Kidney (tissue), 14 donors: ENCODE data around the gene PICALM. TPM values are rescaled to one million over a fixed set of nuclear protein-coding genes. Genes with fewer than 3 reads are reported as not detected.

Experiments
- DNase-seq, 5 donors: peaks; one replicate each; pipeline ENCODE4 v3.0.0-alpha.2; 2013 to 2020
- FAIRE-seq: peaks from 2 replicates; lab custom pipeline; 2012; peaks lifted over from hg19 to GRCh38; lab: Jason Lieb, UNC
- H3K27ac ChIP-seq, 2 donors: one replicate each; pipeline ENCODE4 v1.7.0; 2013; ENCODE audit warnings: low read depth in 2 of 2, low read length in 2 of 2, inconsistent platforms in 1 of 2
- H3K27me3 ChIP-seq: one replicate; pipeline ENCODE4 v1.7.1; 2013; ENCODE audit warnings: low read length, inconsistent platforms; ENCODE audit not compliant: control insufficient read depth, insufficient read depth
- H3K36me3 ChIP-seq, 3 donors: one replicate each; pipeline versions ENCODE4 v1.7.0 to v1.7.1; 2013; ENCODE audit warnings: low read length in 3 of 3, control low read depth in 1 of 3, inconsistent platforms in 1 of 3; ENCODE audit not compliant: insufficient read depth in 3 of 3, control insufficient read depth in 2 of 3
- H3K4me1 ChIP-seq, 3 donors: one replicate each; pipeline versions ENCODE4 v1.7.0 to v1.7.1; 2013; ENCODE audit warnings: low read length in 3 of 3, inconsistent platforms in 1 of 3, low read depth in 1 of 3; ENCODE audit not compliant: control insufficient read depth in 2 of 3, insufficient read depth in 2 of 3
- H3K4me3 ChIP-seq, 3 donors: one replicate each; pipeline versions ENCODE4 v1.7.0 to v1.8.1; 2013; ENCODE audit warnings: low read length in 3 of 3, control low read depth in 1 of 3, inconsistent platforms in 1 of 3
- H3K9ac ChIP-seq, 3 donors: one replicate each; pipeline versions ENCODE4 v1.7.0 to v1.7.1; 2013; ENCODE audit warnings: low read length in 3 of 3, control low read depth in 1 of 3, inconsistent platforms in 1 of 3
- H3K9me3 ChIP-seq, 3 donors: one replicate each; pipeline versions ENCODE4 v1.7.0 to v1.7.1; 2013; ENCODE audit warnings: low read length in 3 of 3, control low read depth in 1 of 3, inconsistent platforms in 1 of 3; ENCODE audit not compliant: control insufficient read depth in 2 of 3, insufficient read depth in 1 of 3
- intact Hi-C: fragments of 100-400 bp; cut with DNase I; formaldehyde crosslinking; loops from one replicate; pipeline ENCODE4 v1.11.1; 2022
- polyA plus RNA-seq: library from polyadenylated mRNA; stranded (reverse); fragments of 350-450 nt; fragmentation: Illumina TruSeq; extraction: RNeasy Lipid Tissue Mini Kit (QIAGEN cat#74804); gene quantifications from one replicate; pipeline ENCODE4 v1.2.3, GENCODE V29; 2014; ENCODE audit warnings: low read depth, low replicate concordance; ENCODE audit not compliant: insufficient read depth
- total RNA-seq: library from RNA; stranded (reverse); fragmentation: NEBNext Ultra II Directional; extraction: Animal tissue kit (Norgen Biotek cat#: 25700); gene quantifications from one replicate; pipeline ENCODE4 v1.2.1, GENCODE V29; 2021
- TF ChIP-seq, protein P1 (sequence below): IDR thresholded peaks from 3 replicates; pipeline ENCODE4 v1.5.1; 2012; ENCODE audit warnings: mild to moderate bottlenecking, moderate library complexity, borderline replicate concordance; ENCODE audit not compliant: insufficient read depth; ENCODE audit errors: extremely low read depth
- donor health status: control.
- donor health status: control.
- donor health status: control.
- donor health status: control.
- donor health status: control.
- donor health status: DM: yes; HTN: yes; CAD: no.
- donor health status: Normal renal cell carcinoma (clear cell type).

Gene PICALM
- total and polyA plus RNA-seq, 2 donors from 2014 or later: 118 to 244 TPM

- Histone ChIP-seq H3K36me3 (no peaks in the 10 kb centered on the region), H3K4me3 (no peak overlapping the region), H3K9ac (no peak overlapping the region), H3K27me3 (no peaks in the 10 kb centered on the region), H3K4me1 (no peaks in the 10 kb centered on the region), H3K9me3 (no peaks in the 10 kb centered on the region), H3K27ac (no peak overlapping the region)
- FAIRE-seq (no peak), DNase-seq (no peak)
- intact Hi-C loops: no loop called here
- TF ChIP-seq, protein P1, sequence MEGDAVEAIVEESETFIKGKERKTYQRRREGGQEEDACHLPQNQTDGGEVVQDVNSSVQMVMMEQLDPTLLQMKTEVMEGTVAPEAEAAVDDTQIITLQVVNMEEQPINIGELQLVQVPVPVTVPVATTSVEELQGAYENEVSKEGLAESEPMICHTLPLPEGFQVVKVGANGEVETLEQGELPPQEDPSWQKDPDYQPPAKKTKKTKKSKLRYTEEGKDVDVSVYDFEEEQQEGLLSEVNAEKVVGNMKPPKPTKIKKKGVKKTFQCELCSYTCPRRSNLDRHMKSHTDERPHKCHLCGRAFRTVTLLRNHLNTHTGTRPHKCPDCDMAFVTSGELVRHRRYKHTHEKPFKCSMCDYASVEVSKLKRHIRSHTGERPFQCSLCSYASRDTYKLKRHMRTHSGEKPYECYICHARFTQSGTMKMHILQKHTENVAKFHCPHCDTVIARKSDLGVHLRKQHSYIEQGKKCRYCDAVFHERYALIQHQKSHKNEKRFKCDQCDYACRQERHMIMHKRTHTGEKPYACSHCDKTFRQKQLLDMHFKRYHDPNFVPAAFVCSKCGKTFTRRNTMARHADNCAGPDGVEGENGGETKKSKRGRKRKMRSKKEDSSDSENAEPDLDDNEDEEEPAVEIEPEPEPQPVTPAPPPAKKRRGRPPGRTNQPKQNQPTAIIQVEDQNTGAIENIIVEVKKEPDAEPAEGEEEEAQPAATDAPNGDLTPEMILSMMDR: no peak
Measured at GRCh38 chr11:86103808-86104207, 34.9 kb upstream of the PICALM start.

DNA sequence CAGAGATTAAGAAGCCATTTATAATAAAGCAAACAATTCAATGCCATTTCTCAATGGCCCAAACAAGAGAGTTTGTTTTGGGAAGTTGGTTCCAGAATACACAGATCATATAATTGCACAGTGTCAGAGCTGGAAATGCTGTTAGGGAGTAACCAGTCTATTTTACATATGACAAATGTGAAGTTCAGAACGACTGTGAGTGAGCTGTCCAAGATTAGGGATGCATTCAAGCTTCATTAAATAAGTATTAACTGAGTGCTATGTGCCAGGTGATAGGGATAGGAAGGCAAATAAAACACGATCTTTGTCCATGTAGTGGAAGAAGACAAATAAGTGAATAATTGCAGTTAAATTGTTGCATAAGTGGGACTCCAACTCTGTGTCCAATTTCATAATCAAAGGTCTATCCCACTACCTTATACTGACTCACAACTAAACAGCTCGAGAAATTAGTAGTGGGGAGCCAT is 33.1 kb upstream of the PICALM start:
- TF ChIP-seq, protein P1: no peak
- intact Hi-C loops: no loop called here
- H3K36me3 ChIP-seq: no peaks in the 10 kb centered on the region
- no peaks in the 10 kb centered on the region for H3K27me3 ChIP-seq
- DNase-seq (no peak), FAIRE-seq (no peak)
- H3K9ac ChIP-seq: no peak overlapping the region
- no peak overlapping the region for H3K4me3 ChIP-seq
- H3K4me1 ChIP-seq: no peaks in the 10 kb centered on the region
- no peaks in the 10 kb centered on the region for H3K9me3 ChIP-seq
- no peak overlapping the region for H3K27ac ChIP-seq

GRCh38 chr11:86101493-86101892 is 32.6 kb upstream of the PICALM start:
- DNase-seq: no peak
- no peaks in the 10 kb centered on the region for H3K27me3 ChIP-seq
- H3K4me3 ChIP-seq: no peak overlapping the region
- no peaks in the 10 kb centered on the region for H3K36me3 ChIP-seq
- H3K27ac ChIP-seq: no peak overlapping the region
- no peak for FAIRE-seq
- intact Hi-C loops: no loop called here
- TF ChIP-seq, protein P1: no peak
- no peak overlapping the region for H3K9ac ChIP-seq
- no peaks in the 10 kb centered on the region for H3K4me1 ChIP-seq
- H3K9me3 ChIP-seq: no peaks in the 10 kb centered on the region

DNA sequence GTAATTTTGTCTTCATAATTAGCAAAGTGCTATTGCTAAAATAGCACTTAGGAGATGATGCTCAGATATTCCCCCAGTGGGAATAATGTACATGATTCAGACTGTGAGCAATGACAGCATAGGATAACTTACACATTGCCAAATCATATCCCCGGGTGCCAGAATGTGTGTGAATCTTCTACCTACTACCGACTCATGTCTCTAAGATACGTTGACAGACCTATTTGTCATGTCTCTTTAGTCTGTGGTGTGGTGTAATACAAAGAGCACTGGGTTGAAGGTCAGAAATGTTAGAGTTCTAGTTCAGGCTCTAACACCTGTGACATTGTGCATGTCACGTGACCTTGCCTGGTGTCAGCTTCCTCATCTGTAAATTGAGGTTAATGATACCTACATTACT is 31.0 kb upstream of the PICALM start:
- H3K36me3 ChIP-seq: no peaks in the 10 kb centered on the region
- no peak overlapping the region for H3K4me3 ChIP-seq
- FAIRE-seq: no peak
- no peak for DNase-seq
- no peaks in the 10 kb centered on the region for H3K9me3 ChIP-seq
- no peaks in the 10 kb centered on the region for H3K27me3 ChIP-seq
- H3K9ac ChIP-seq: no peak overlapping the region
- H3K4me1 ChIP-seq: no peaks in the 10 kb centered on the region
- TF ChIP-seq, protein P1: no peak
- H3K27ac ChIP-seq: no peak overlapping the region
- intact Hi-C loops: no loop called here
